GM06990 (cell line): Measurements from ENCODE around the gene ZNF621.

Experiments used
- DNase-seq: peaks from one replicate; pipeline ENCODE4 v3.0.0-alpha.2; 2011; ENCODE audit not compliant: insufficient read length; ENCODE audit errors: extremely low read depth
- H3K27me3 ChIP-seq: replicated peaks from 2 replicates; pipeline ENCODE4 v1.6.0; 2011; ENCODE audit warnings: low read length; ENCODE audit not compliant: control insufficient read depth, insufficient read depth
- H3K36me3 ChIP-seq: 2 replicates; pipeline ENCODE4 v1.5.1; 2011; ENCODE audit warnings: low read length; ENCODE audit not compliant: control insufficient read depth, insufficient read depth
- H3K4me3 ChIP-seq: replicated peaks from 2 replicates; pipeline ENCODE4 v1.5.1; 2011; ENCODE audit warnings: low read depth, mild to moderate bottlenecking, control low read depth, low read length
- CTCF ChIP-seq: IDR thresholded peaks from 2 replicates; pipeline ENCODE4 v1.5.1; 2011; ENCODE audit warnings: low read length, control low read depth, mild to moderate bottlenecking, inconsistent platforms; ENCODE audit not compliant: insufficient read depth, poor library complexity, severe bottlenecking

Gene ZNF621

GRCh38 chr3:40588406-40588805 is 63.6 kb downstream of the ZNF621 start:
- Histone ChIP-seq H3K36me3 (no peaks in the 10 kb centered on the region), H3K4me3 (no peak overlapping the region), H3K27me3 (no peaks in the 10 kb centered on the region)
- no peak for TF ChIP-seq CTCF
- DNase-seq = no peak
